ENCODE data around the gene PHACTR4.
A peak's percentile ranks its signal among the peaks of the same experiment; 100 is the strongest.
"Not testable (repeated sequence)": the region's sequence is repeated elsewhere in the genome, so short reads cannot be mapped to it uniquely, and the experiment has no call there.

The PHACTR4 gene

GRCh38 chr1:28519946-28520725 lies 150.6 kb downstream of the PHACTR4 start:
- H3K9me3 ChIP-seq (ENCODE audit: control insufficient read depth, insufficient read depth, low read depth, low read length) = no peaks in the 10 kb centered on the region
- no peak overlapping the region for H3K27ac ChIP-seq (ENCODE audit: extremely low read depth, low read depth, low read length)
- ChIA-PET POLR2A (interaction anchor here (1.6 to 2.1 kb wide), 2 partner anchors 11 to 61 kb away, joined by 8 to 11 read pairs; no protein-coding TSS in a partner anchor), CTCF (interaction anchor here (0.7 to 1.3 kb wide), 2 partner anchors 82 to 705 kb away, joined by 3 read pairs; no protein-coding TSS in a partner anchor)
- H3K4me3 ChIP-seq (ENCODE audit: low read depth, low read length) = no peak overlapping the region
- H3K36me3 ChIP-seq (ENCODE audit: control insufficient read depth in 2 of 2, insufficient read depth in 1 of 2, low read length in 2 of 2) = peaks cover 0 to 34% of the 10 kb centered on the region in 2 experiments; a peak in 2 of 3 replicates
- no peaks in the 10 kb centered on the region for H3K4me1 ChIP-seq (ENCODE audit: control insufficient read depth, insufficient read depth, low read length)
- TF ChIP-seq ZNF223 (tag by site-specific recombination; IDR thresholded peaks at IDR 0.05) = peak; percentile 50; the same call in 1 of the 2 replicates
- no peak for TF ChIP-seq ZNF394 (tag by site-specific recombination; IDR thresholded peaks at IDR 0.05; ENCODE audit: borderline replicate concordance)
- TF ChIP-seq GLIS1 (tag by site-specific recombination; IDR thresholded peaks at IDR 0.05) = peak; percentile 26; the same call in 1 of the 2 replicates
- no peak for TF ChIP-seq ZBTB49 (tag by site-specific recombination; IDR thresholded peaks at IDR 0.05; ENCODE audit: low read depth)

GRCh38 chr1:28520796-28521195 lies 151.3 kb downstream of the PHACTR4 start:
- H3K9me3 ChIP-seq (ENCODE audit: control insufficient read depth, insufficient read depth, low read depth, low read length); H3K4me3 ChIP-seq (ENCODE audit: low read depth, low read length); H3K27ac ChIP-seq (ENCODE audit: extremely low read depth, low read depth, low read length); H3K4me1 ChIP-seq (ENCODE audit: control insufficient read depth, insufficient read depth, low read length): not testable (repeated sequence)
- ChIA-PET POLR2A (interaction anchor here (1.6 to 2.1 kb wide), 2 partner anchors 12 to 60 kb away, joined by 8 to 11 read pairs; no protein-coding TSS in a partner anchor), CTCF (interaction anchor here (1.3 kb wide), 1 partner anchor 82 kb away, joined by 3 read pairs; no protein-coding TSS in a partner anchor)
- H3K36me3 ChIP-seq (ENCODE audit: control insufficient read depth in 2 of 2, insufficient read depth in 1 of 2, low read length in 2 of 2) = peaks cover 0 to 34% of the 10 kb centered on the region in 2 experiments; a peak in 2 of 3 replicates
- TF ChIP-seq, protein P1, sequence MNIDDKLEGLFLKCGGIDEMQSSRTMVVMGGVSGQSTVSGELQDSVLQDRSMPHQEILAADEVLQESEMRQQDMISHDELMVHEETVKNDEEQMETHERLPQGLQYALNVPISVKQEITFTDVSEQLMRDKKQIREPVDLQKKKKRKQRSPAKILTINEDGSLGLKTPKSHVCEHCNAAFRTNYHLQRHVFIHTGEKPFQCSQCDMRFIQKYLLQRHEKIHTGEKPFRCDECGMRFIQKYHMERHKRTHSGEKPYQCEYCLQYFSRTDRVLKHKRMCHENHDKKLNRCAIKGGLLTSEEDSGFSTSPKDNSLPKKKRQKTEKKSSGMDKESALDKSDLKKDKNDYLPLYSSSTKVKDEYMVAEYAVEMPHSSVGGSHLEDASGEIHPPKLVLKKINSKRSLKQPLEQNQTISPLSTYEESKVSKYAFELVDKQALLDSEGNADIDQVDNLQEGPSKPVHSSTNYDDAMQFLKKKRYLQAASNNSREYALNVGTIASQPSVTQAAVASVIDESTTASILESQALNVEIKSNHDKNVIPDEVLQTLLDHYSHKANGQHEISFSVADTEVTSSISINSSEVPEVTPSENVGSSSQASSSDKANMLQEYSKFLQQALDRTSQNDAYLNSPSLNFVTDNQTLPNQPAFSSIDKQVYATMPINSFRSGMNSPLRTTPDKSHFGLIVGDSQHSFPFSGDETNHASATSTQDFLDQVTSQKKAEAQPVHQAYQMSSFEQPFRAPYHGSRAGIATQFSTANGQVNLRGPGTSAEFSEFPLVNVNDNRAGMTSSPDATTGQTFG (tag by site-specific recombination; IDR thresholded peaks at IDR 0.05; ENCODE audit: borderline replicate concordance) = 0 out of 2 replicates have a peak, but pooled peaks have one; percentile 7

DNA sequence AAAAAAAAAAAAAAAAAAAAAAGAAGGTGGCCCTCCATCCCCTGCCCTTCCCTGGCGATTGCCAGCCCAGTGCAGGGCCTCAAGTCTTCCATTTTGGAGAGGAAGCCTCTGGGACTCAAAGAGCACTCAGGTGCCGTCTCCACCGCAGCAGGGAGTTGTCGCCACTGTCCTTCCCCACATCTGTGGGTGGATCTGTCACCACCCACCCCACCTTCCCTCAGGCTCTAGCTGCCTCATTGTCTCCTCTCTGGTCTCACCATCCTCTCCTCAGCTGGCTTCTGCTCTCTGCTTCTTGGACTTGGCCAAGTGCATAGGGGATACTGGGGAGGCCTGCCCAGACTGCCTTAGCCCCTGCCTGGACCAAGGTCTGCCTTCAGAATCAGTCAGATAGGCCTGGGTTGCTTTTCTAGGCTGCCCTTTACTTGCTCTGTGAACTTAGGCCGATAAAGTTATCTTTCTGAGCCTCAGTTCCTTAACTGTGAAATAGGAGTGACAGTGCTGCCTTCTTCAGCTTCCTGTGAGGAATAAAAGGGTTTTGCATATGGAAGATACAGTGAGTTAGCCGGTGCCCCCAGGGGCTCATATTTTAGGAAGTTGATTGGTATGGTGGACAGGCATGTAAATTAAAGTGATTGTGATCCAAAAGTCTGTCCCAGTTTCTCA lies 152.1 kb downstream of the PHACTR4 start:
- H3K4me1 ChIP-seq (ENCODE audit: control insufficient read depth, insufficient read depth, low read length) = no peaks in the 10 kb centered on the region
- POLR2A ChIA-PET = interaction anchor here (0.6 to 2.1 kb wide), 4 partner anchors 10 to 80 kb away, joined by 3 to 11 read pairs (median 5); no protein-coding TSS in a partner anchor
- peaks cover 0 to 34% of the 10 kb centered on the region in 2 experiments; a peak in 2 of 3 replicates for H3K36me3 ChIP-seq (ENCODE audit: control insufficient read depth in 2 of 2, insufficient read depth in 1 of 2, low read length in 2 of 2)
- no peak overlapping the region for H3K27ac ChIP-seq (ENCODE audit: extremely low read depth, low read depth, low read length)
- H3K9me3 ChIP-seq (ENCODE audit: control insufficient read depth, insufficient read depth, low read depth, low read length) = no peaks in the 10 kb centered on the region
- CTCF ChIA-PET = interaction anchor here (1.3 kb wide), 1 partner anchor 81 kb away, joined by 3 read pairs; no protein-coding TSS in a partner anchor
- no peak for TF ChIP-seq ZBTB21 (tag by site-specific recombination; IDR thresholded peaks at IDR 0.05)
- no peak for TF ChIP-seq SCRT2 (tag by site-specific recombination; IDR thresholded peaks at IDR 0.05)
- no peak for TF ChIP-seq ZBTB6 (tag by site-specific recombination; IDR thresholded peaks at IDR 0.05)
- peak; percentile 42; the same call in 1 of the 2 replicates for TF ChIP-seq EGR2 (tag by site-specific recombination; IDR thresholded peaks at IDR 0.05; ENCODE audit: low read depth)
- 0 out of 2 replicates have a peak, but pooled peaks have one; percentile 27 for TF ChIP-seq ZFHX2 (tag by site-specific recombination; conservative IDR thresholded peaks at IDR 0.05)
- no peak for TF ChIP-seq ZNF146 (tag by site-specific recombination; IDR thresholded peaks at IDR 0.05)
- no peak for TF ChIP-seq ZNF398 (tag by site-specific recombination; IDR thresholded peaks at IDR 0.05)
- TF ChIP-seq MEIS1 (CRISPR knock-in tag; IDR thresholded peaks at IDR 0.05; ENCODE audit: borderline replicate concordance) = no peak
- H3K4me3 ChIP-seq (ENCODE audit: low read depth, low read length) = no peak overlapping the region

Data from HEK293 (cell line).